GM12878 (cell line): Measurements from ENCODE around the gene ANP32E. TPM values are rescaled to one million over a fixed set of nuclear protein-coding genes. Genes with fewer than 3 reads are reported as not detected.

Source experiments
- ATAC-seq: fragments of 200-7000 bp; cut with Tn5 transposase; 3 replicates; pipeline ENCODE4 v1.9.1; 2020; ENCODE audit warnings: mild to moderate bottlenecking, moderate library complexity
- BruUV-seq: library from RNA; stranded (reverse); fragments of 400-500 nt; replicated peaks from 2 replicates; lab custom pipeline; 2021; lab: Mats Ljungman, UMichigan
- CTCF ChIA-PET: fragments of 300-600 bp; sonication (Branson Sonifier 250); formaldehyde crosslinking; extraction: SDS; loops from one replicate; lab custom pipeline; 2021; ENCODE audit warnings: inconsistent platforms; lab: Yijun Ruan, JAX
- POLR2A ChIA-PET: fragments of 350-600 bp; formaldehyde crosslinking; extraction: SDS; loops from one replicate; lab custom pipeline; 2021; ENCODE audit warnings: inconsistent platforms; lab: Charles Lee
- RAD21 ChIA-PET: fragments of 300-600 bp; sonication (Branson Sonifier 250); formaldehyde crosslinking; loops from one replicate; lab custom pipeline; 2023; ENCODE audit warnings: antibody characterized with exemption; ENCODE audit not compliant: unreplicated experiment; lab: Charles Lee
- SMC1A ChIA-PET: fragments of 300-600 bp; sonication (Branson Sonifier 250); formaldehyde crosslinking; loops from one replicate; lab custom pipeline; 2023; ENCODE audit not compliant: unreplicated experiment, uncharacterized antibody; lab: Charles Lee
- DNase-seq: peaks from one replicate; pipeline ENCODE4 v3.0.0-alpha.2; 2011; ENCODE audit warnings: low read depth, low spot score
- FAIRE-seq: peaks from 3 replicates; lab custom pipeline; 2011; peaks lifted over from hg19 to GRCh38; lab: Jason Lieb, UNC
- H2AFZ ChIP-seq: 2 replicates; pipeline ENCODE4 v1.6.0; 2011; ENCODE audit warnings: low read depth, low read length, control low read depth; ENCODE audit not compliant: control insufficient read depth
- H3K27ac ChIP-seq: 2 replicates; pipeline ENCODE4 v1.5.1; 2011; ENCODE audit warnings: control low read depth; ENCODE audit not compliant: control insufficient read depth, insufficient read depth
- H3K27me3 ChIP-seq, 2 experiments: replicated peaks in 1 of 2; 2 replicates each; pipeline versions ENCODE4 v1.6.0 to v1.6.1; 2011; ENCODE audit warnings: low read length in 1 of 2; ENCODE audit not compliant: control insufficient read depth in 2 of 2, insufficient read depth in 2 of 2
- H3K36me3 ChIP-seq, 2 experiments: 2 replicates each; pipeline ENCODE4 v1.5.1; 2011; ENCODE audit warnings: low read length in 1 of 2; ENCODE audit not compliant: control insufficient read depth in 2 of 2, insufficient read depth in 2 of 2
- H3K4me1 ChIP-seq: 2 replicates; pipeline ENCODE4 v1.6.1; 2011; ENCODE audit warnings: mild to moderate bottlenecking, low read length, moderate library complexity, mixed read lengths; ENCODE audit not compliant: control insufficient read depth, insufficient read depth
- H3K4me2 ChIP-seq: 2 replicates; pipeline ENCODE4 v1.6.0; 2011; ENCODE audit warnings: control low read depth; ENCODE audit not compliant: control insufficient read depth, insufficient read depth
- H3K4me3 ChIP-seq: fragments of 200-600 bp; sonication (generic); 2 replicates; pipeline ENCODE4 v1.5.1; 2016
- H3K79me2 ChIP-seq: 2 replicates; pipeline ENCODE4 v1.6.0; 2011; ENCODE audit warnings: low read length; ENCODE audit not compliant: control insufficient read depth, insufficient read depth
- H3K9ac ChIP-seq: 2 replicates; pipeline ENCODE4 v1.8.0; 2011; ENCODE audit warnings: low read length, control low read depth, mixed read lengths; ENCODE audit not compliant: control insufficient read depth, insufficient read depth
- H3K9me3 ChIP-seq: replicated peaks from 3 replicates; pipeline ENCODE4 v1.5.1; 2011; ENCODE audit warnings: mild to moderate bottlenecking, low read length; ENCODE audit not compliant: control insufficient read depth, insufficient read depth
- H4K20me1 ChIP-seq: 2 replicates; pipeline ENCODE4 v1.6.0; 2011; ENCODE audit not compliant: control insufficient read depth, insufficient read depth
- CHD1 ChIP-seq: IDR thresholded peaks from 2 replicates; pipeline ENCODE4 v1.6.1; 2012; ENCODE audit warnings: low read depth, low read length, improper control_type of control experiment
- KLF5 ChIP-seq: fragments of 450-650 bp; IDR thresholded peaks from 2 replicates; pipeline ENCODE4 v1.6.1; 2014; ENCODE audit warnings: mild to moderate bottlenecking; ENCODE audit not compliant: partially characterized antibody
- NFXL1 ChIP-seq: fragments of 450-650 bp; IDR thresholded peaks from 2 replicates; pipeline ENCODE4 v1.6.1; 2017; ENCODE audit warnings: antibody characterized with exemption, mild to moderate bottlenecking, borderline replicate concordance
- PAX5 ChIP-seq: IDR thresholded peaks from 2 replicates; pipeline ENCODE4 v1.6.1; 2011; ENCODE audit warnings: low read depth, low read length, borderline replicate concordance
- PKNOX1 ChIP-seq: fragments of 450-650 bp; IDR thresholded peaks from 2 replicates; pipeline ENCODE4 v1.6.1; 2016; ENCODE audit warnings: mild to moderate bottlenecking
- RAD21 ChIP-seq: IDR thresholded peaks from 2 replicates; pipeline ENCODE4 v1.6.1; 2011; ENCODE audit warnings: mild to moderate bottlenecking, low read depth, low read length, moderate library complexity; ENCODE audit not compliant: insufficient read depth
- SREBF1 ChIP-seq: IDR thresholded peaks from 2 replicates; pipeline ENCODE4 v1.6.1; 2012; ENCODE audit warnings: mild to moderate bottlenecking, low read length
- ZNF24 ChIP-seq: fragments of 450-650 bp; IDR thresholded peaks from 2 replicates; pipeline ENCODE4 v1.6.1; 2017; ENCODE audit warnings: antibody characterized with exemption, mild to moderate bottlenecking
- ZNF622 ChIP-seq: fragments of 450-650 bp; IDR thresholded peaks from 2 replicates; pipeline ENCODE4 v1.6.1; 2017; ENCODE audit warnings: mild to moderate bottlenecking, inconsistent platforms
- ZZZ3 ChIP-seq: IDR thresholded peaks from 2 replicates; pipeline ENCODE4 v1.6.1; 2011; ENCODE audit warnings: low read depth; ENCODE audit not compliant: control insufficient read depth, insufficient read length
- WGBS: methylation state at CpG from one replicate; pipeline ENCODE4 v1.1.6; 2016; ENCODE audit warnings: low lambda C conversion rate; ENCODE audit not compliant: insufficient replicate concordance, insufficient coverage; ENCODE audit errors: missing lambda C conversion rate; 5-methylcytosine and 5-hydroxymethylcytosine counted together
- in situ Hi-C: fragments of 300-500 bp; cut with MboI; formaldehyde crosslinking; loops from 9 replicates; pipeline ENCODE4 v1.14.3; 2018; ENCODE audit warnings: mixed read lengths
- intact Hi-C: fragments of 100-400 bp; cut with micrococcal nuclease; formaldehyde crosslinking; loops from one replicate; pipeline ENCODE4 v1.14.2; 2022; ENCODE audit not compliant: unreplicated experiment
- polyA plus RNA-seq, 11 experiments: library from polyadenylated mRNA; depleted of rRNA in 4 of 11; unstranded in 6 of 11; stranded (reverse) in 5 of 11; fragments of >200 nt; fragmentation: Nextera tagmentation in 4 of 11; fragmentation: Illumina TruSeq in 1 of 11; extraction: Ambion mirVana in 4 of 11; extraction: Trizol in 1 of 11; gene quantifications; 1 replicate in 1 of 11; 2 replicates in 10 of 11; pipeline versions ENCODE4 v1.2.1 to v1.2.3, GENCODE V29; 2011 to 2016; ENCODE audit warnings: inconsistent platforms in 2 of 11, missing spikeins in 2 of 11, low read depth in 1 of 11
- total RNA-seq, 4 experiments: library from RNA; depleted of rRNA in 3 of 4; stranded (reverse); fragments of >200 nt in 3 of 4; fragmentation: Illumina TruSeq in 1 of 4; extraction: Trizol in 1 of 4; gene quantifications; 2 replicates each; pipeline versions ENCODE4 v1.2.1 to v1.2.3, GENCODE V29; 2013 to 2021

The ANP32E gene
- total and polyA plus RNA-seq, 10 of the 15 experiments (the other 5 are each of a cell fraction or from before 2014, with no cell fraction given): 59.2 to 250 (median 121) TPM

GRCh38 chr1:150171801-150172200 lies 64.1 kb downstream of the ANP32E start:
- ChIA-PET SMC1A (interaction anchor here (0.7 to 15.5 kb wide), 6 partner anchors 17 to 209 kb away, joined by 3 to 338 read pairs (median 4); partner anchors contain the start of gene VPS45), RAD21 (interaction anchor here (0.8 to 4.6 kb wide), 3 partner anchors 10 to 99 kb away, joined by 3 to 17 read pairs (median 13); no protein-coding TSS in a partner anchor), CTCF (interaction anchor here (1.7 to 19.2 kb wide), 5 partner anchors 8 to 210 kb away, joined by 4 to 577 read pairs (median 11); partner anchors contain the start of gene VPS45), POLR2A (no interaction called here)
- Histone ChIP-seq H3K27me3 (no peaks in the 10 kb centered on the region), H3K9ac (no peak overlapping the region), H3K36me3 (no peaks in the 10 kb centered on the region), H3K79me2 (no peaks in the 10 kb centered on the region), H2AFZ (no peak overlapping the region), H3K4me3 (no peak overlapping the region), H3K9me3 (no peaks in the 10 kb centered on the region), H3K27ac (no peak overlapping the region), H3K4me1 (peaks cover 2% of the 10 kb centered on the region), H3K4me2 (no peak overlapping the region), H4K20me1 (no peaks in the 10 kb centered on the region)
- DNase-seq (no peak), ATAC-seq (no peak), FAIRE-seq (no peak)
- TF ChIP-seq KLF5: no peak
- TF ChIP-seq PAX5: no peak
- no peak for TF ChIP-seq RAD21
- TF ChIP-seq SREBF1: no peak
- TF ChIP-seq NFXL1: no peak
- no peak for TF ChIP-seq ZNF622
- TF ChIP-seq ZNF24: no peak
- TF ChIP-seq CHD1: no peak
- TF ChIP-seq PKNOX1: no peak
- TF ChIP-seq ZZZ3: no peak
- in situ Hi-C loops (no loop called here), intact Hi-C loops (no loop called here)
- BruUV-seq: no TSS peak
- 93% methylated on average over 2 of the region's 2 CpGs for WGBS
